Colonic mucosa (tissue), 4 donors: ENCODE data around the gene ATP5PD. TPM values are rescaled to one million over a fixed set of nuclear protein-coding genes. Genes with fewer than 3 reads are reported as not detected.
"Not testable (repeated sequence)": the region's sequence is repeated elsewhere in the genome, so short reads cannot be mapped to it uniquely, and the experiment has no call there.

Experiments used
- DNase-seq: peaks from one replicate; pipeline ENCODE4 v3.0.0-alpha.2; 2020
- H3K27ac ChIP-seq: fragments of 200-600 bp; one replicate; pipeline ENCODE4 v1.8.0; 2021
- H3K27me3 ChIP-seq: fragments of 200-600 bp; one replicate; pipeline ENCODE4 v1.8.0; 2021
- H3K36me3 ChIP-seq: fragments of 200-600 bp; one replicate; pipeline ENCODE4 v1.8.0; 2021
- H3K4me1 ChIP-seq: fragments of 200-600 bp; one replicate; pipeline ENCODE4 v1.8.0; 2021; ENCODE audit warnings: mild to moderate bottlenecking
- H3K4me3 ChIP-seq: fragments of 200-600 bp; one replicate; pipeline ENCODE4 v1.8.0; 2021
- H3K9ac ChIP-seq, 2 donors: one replicate each; pipeline ENCODE4 v1.7.0; 2013; ENCODE audit warnings: control low read depth in 2 of 2, low read depth in 2 of 2, low read length in 2 of 2
- H3K9me3 ChIP-seq: fragments of 200-600 bp; one replicate; pipeline ENCODE4 v1.8.0; 2021
- intact Hi-C: fragments of 100-400 bp; cut with DNase I; formaldehyde crosslinking; loops from one replicate; pipeline ENCODE4 v1.14.1; 2022
- total RNA-seq, 2 donors: library from RNA; stranded (reverse); fragmentation: NEBNext Ultra II Directional in 1 of 2; extraction: Animal tissue kit (Norgen Biotek cat#: 25700) in 1 of 2; gene quantifications; one replicate each; pipeline ENCODE4 v1.2.1, GENCODE V29; 2021
- TF ChIP-seq, protein P1 (sequence below): fragments of 200-600 bp; IDR thresholded peaks from one replicate; pipeline ENCODE4 v1.8.0; 2022; ENCODE audit warnings: antibody characterized with exemption, mild to moderate bottlenecking
- donor health status: healthy.
- donor health status: DM: no; HTN: no; CAD: no.
- donor health status: DM: no; HTN: no; CAD: no.

ATP5PD gene
- total RNA-seq, 2 donors from 2014 or later = 302 to 371 TPM

DNA sequence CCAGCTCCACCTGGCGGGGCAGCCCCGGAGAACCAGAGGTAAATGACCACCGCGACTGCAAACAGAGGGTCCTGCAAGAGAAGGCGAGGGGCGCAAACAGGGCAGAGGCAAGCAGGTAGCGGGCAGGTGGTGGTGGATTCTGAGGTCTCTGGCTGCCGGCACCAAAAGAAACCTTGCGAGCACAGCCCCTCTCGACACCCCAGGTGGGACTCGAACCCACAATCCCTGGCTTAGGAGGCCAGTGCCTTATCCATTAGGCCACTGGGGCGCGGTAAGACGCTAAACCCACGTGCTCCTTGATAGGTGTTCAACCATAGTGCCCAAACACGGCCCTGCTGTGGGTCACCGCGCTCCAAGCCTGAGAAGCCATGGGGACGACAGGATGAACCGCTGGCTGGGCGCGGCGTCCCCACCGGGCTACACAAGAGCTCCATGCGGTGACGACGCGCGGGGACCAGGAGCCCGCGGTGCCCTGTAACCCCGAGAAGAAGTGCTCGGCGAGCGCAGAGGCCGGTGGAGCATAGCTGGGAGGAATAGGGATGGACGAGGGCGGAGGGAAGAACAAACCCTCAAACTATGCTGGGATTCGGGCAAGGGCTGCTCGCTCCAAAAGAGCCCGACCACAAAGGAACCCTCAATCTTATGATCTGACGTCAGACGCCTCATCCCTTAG, 12.4 kb downstream of the ATP5PD start:
- no peaks in the 10 kb centered on the region for H3K27me3 ChIP-seq
- H3K36me3 ChIP-seq = peaks cover 9% of the 10 kb centered on the region
- DNase-seq = peak; percentile 94
- peak overlapping the region; percentile 48 to 87 for H3K9ac ChIP-seq
- H3K9me3 ChIP-seq = no peaks in the 10 kb centered on the region
- H3K27ac ChIP-seq = peak overlapping the region; percentile 72
- TF ChIP-seq, protein P1, sequence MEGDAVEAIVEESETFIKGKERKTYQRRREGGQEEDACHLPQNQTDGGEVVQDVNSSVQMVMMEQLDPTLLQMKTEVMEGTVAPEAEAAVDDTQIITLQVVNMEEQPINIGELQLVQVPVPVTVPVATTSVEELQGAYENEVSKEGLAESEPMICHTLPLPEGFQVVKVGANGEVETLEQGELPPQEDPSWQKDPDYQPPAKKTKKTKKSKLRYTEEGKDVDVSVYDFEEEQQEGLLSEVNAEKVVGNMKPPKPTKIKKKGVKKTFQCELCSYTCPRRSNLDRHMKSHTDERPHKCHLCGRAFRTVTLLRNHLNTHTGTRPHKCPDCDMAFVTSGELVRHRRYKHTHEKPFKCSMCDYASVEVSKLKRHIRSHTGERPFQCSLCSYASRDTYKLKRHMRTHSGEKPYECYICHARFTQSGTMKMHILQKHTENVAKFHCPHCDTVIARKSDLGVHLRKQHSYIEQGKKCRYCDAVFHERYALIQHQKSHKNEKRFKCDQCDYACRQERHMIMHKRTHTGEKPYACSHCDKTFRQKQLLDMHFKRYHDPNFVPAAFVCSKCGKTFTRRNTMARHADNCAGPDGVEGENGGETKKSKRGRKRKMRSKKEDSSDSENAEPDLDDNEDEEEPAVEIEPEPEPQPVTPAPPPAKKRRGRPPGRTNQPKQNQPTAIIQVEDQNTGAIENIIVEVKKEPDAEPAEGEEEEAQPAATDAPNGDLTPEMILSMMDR = no peak
- intact Hi-C loops = no loop called here
- peak overlapping the region; percentile 58 for H3K4me3 ChIP-seq
- H3K4me1 ChIP-seq = peaks cover 3% of the 10 kb centered on the region

DNA sequence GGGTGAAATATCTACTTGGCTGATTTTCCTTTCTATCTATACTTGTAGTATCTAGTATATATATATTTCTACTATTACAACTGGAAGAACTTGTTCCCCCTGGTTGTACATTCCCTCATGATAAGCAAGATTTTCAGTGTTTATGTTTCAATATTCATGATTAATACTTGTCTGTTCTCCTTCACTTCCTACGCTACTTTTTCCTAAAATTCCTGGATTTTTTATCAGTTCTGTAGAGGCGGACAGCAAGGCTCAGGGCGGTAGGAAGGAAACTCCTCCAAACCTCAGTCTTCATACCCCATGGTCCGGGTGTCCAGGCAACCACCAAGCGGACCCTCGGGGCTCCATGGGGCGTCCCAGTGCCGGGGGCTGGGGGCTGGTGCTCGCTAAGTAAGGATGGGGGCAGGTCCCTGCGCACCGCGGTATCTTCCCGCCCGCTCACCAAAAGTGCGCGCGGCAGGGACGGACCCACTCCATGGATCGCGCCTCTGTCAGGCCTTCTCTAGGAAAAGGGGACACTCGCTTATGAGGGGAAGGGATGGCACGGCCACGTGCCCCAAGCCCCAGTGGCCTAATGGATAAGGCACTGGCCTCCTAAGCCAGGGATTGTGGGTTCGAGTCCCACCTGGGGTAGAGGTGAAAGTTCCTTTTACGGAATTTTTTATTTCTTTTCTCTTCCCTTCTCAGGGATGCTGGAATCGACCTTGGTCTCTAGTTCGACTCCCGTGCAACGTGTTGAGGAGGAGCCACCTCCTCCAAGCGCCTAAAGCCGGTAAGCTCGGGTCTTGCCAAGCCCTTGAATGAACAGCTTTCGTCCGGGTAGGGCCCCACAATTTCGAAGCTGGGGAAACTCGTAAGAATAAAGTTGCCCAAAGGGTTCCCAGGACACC, 13.2 kb downstream of the ATP5PD start:
- intact Hi-C loops = no loop called here

DNA sequence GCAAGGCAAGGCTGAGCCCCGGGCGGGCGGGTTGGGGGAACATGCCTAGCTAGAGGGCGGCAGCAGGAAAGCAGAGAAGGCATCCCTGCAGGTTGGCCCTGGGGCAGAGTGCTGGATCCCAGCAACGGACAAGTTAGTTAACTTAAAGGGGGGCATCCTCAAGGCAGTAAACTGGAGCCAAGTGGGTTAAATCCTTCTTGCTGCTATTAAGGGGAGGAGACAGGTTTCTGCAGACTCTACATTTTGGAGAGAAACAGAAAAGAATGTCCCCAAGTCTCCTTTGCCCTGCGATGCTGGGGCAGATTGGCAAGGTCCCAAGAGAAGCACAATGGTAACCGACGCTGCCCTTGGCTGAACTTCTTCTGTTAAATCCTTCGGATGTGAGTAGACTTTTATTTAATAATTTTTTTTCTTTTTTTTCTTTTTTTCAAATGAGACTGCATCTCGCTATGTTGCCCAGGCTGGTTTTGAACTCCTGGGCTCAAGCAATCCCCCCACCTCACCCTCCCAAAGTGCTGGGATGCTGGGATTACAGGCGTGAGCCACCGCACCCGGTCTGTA, 14.0 kb downstream of the ATP5PD start:
- no peak overlapping the region for H3K4me3 ChIP-seq
- H3K9ac ChIP-seq = peak overlapping the region; percentile 14 to 87
- H3K27ac ChIP-seq = peak overlapping the region; percentile 32
- DNase-seq = peak; percentile 38
- intact Hi-C loops = no loop called here
- H3K9me3 ChIP-seq = no peaks in the 10 kb centered on the region
- TF ChIP-seq, protein P1 = no peak
- no peaks in the 10 kb centered on the region for H3K27me3 ChIP-seq
- no peaks in the 10 kb centered on the region for H3K36me3 ChIP-seq
- H3K4me1 ChIP-seq = peaks cover 3% of the 10 kb centered on the region

More for the DNA sequence above, 13.2 kb downstream of the ATP5PD start:
- H3K27me3 ChIP-seq = no peaks in the 10 kb centered on the region
- peaks cover 3% of the 10 kb centered on the region for H3K4me1 ChIP-seq
- peak overlapping the region; percentile 56 to 87 for H3K9ac ChIP-seq
- peak; percentile 98 for DNase-seq
- peaks cover 4% of the 10 kb centered on the region for H3K36me3 ChIP-seq
- no peaks in the 10 kb centered on the region for H3K9me3 ChIP-seq
- H3K4me3 ChIP-seq = peak overlapping the region; percentile 58
- TF ChIP-seq, protein P1 = no peak
- peak overlapping the region; percentile 72 for H3K27ac ChIP-seq

DNA sequence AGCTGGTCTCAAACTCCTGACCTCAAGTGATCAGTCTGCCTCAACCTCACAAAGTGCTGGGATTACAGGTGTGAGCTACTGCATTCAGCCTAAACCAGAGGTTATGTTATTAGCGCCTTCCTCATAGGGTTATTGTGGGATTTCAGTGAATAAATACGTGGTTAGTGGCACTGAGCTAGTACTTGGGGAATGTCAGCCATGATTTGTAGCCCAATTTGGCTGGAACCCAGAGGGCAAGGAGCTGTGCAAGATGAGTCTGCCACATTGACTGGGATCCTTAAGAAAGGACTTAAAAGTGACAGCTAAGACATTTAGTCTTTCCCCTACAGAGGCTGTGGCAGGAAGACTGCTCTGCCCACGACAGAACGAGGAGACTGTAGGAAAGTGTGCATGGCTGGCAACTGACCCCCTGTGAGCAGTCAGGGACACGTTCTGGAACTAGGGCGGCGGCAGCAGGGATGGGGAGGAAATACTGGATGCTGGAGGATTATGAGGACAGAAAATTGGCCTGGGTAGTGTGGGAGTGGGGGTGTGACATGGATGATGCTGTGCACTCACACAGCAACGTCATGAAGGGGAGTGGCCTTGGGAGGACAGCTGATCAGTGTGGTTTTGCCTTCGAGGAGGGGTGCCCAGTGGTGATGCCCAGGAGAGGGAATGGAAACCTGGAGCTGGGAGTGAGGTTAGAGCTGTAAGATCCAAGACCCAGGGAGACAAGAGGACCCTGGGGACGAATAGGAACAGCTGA, 14.6 kb downstream of the ATP5PD start:
- H3K36me3 ChIP-seq = no peaks in the 10 kb centered on the region
- TF ChIP-seq, protein P1 = no peak
- H3K4me3 ChIP-seq = no peak overlapping the region
- peaks cover 3% of the 10 kb centered on the region for H3K4me1 ChIP-seq
- DNase-seq = peak; percentile 80
- H3K27ac ChIP-seq = peak overlapping the region; percentile 32
- peak overlapping the region; percentile 3 to 14 for H3K9ac ChIP-seq
- intact Hi-C loops = no loop called here
- no peaks in the 10 kb centered on the region for H3K27me3 ChIP-seq
- H3K9me3 ChIP-seq = no peaks in the 10 kb centered on the region

DNA sequence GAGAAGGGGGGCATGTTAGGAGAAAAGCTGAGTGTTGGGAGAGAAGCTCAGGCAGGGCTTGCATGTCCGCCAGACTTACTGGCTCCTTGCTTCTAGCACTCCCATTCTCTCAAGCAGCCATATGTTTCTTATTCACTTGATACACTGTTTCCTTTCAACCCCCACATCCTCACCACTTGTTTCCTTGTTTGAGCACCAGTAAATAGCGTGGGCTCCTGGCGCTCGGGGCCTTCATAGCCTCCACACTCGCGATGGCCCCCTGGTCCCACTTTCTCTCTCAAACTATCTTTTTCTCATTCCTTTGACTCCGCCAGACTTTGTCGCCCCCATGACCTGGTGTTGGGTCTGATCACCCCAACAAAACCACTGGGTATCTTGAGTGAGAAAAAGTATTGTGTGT, 16.6 kb downstream of the ATP5PD start:
- Histone ChIP-seq H3K27me3 (no peaks in the 10 kb centered on the region), H3K4me3 (no peak overlapping the region), H3K4me1 (peaks cover 3% of the 10 kb centered on the region), H3K27ac (no peak overlapping the region), H3K9ac (no peak overlapping the region), H3K36me3 (no peaks in the 10 kb centered on the region), H3K9me3 (no peaks in the 10 kb centered on the region)
- no peak for DNase-seq
- intact Hi-C loops = no loop called here
- TF ChIP-seq, protein P1 = no peak

DNA sequence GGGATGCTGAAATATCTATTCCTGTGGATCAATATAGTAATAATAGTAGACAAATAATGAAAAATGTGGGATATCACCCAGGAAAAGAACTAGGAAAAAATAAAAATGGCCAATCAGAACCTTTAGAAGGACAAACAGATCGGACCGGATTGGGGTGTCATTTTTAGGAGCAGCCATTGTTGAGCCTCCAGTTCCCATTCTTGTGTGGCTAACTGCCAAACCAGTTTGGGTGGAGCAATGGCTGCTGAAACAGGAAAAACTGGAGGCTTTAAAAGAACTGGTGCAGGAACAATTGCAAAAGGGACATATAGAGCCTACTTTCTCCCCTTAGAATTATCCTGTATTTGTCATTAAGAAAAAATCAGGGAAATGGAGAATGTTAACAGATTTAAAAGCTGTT, 20.1 kb downstream of the ATP5PD start:
- H3K27ac ChIP-seq, H3K36me3 ChIP-seq, intact Hi-C loops, H3K27me3 ChIP-seq, H3K4me3 ChIP-seq, H3K9me3 ChIP-seq, H3K9ac ChIP-seq, H3K4me1 ChIP-seq: not testable (repeated sequence)
- DNase-seq = peak; percentile 44

DNA sequence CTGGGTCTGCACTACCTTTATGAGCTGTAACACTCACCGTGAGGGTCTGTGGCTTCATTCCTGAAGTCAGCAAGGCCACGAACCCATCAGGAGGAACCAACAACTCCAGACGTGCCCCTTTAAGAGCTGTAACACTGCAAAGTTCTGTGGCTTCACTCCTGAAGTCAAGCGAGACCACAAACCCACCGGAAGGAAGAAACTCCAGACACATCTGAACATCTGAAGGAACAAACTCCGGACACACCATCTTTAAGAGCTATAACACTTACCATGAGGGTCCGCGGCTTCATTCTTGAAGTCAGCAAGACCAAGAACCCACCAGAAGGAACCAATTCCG, 21.4 kb downstream of the ATP5PD start:
- H3K27ac ChIP-seq, H3K4me3 ChIP-seq, H3K4me1 ChIP-seq, intact Hi-C loops, H3K27me3 ChIP-seq, H3K9me3 ChIP-seq, H3K36me3 ChIP-seq, DNase-seq, H3K9ac ChIP-seq: not testable (repeated sequence)
